Amniotic epithelial cell (primary cell): ENCODE data around the gene ABCD3.
"Not testable (repeated sequence)": the region's sequence is repeated elsewhere in the genome, so short reads cannot be mapped to it uniquely, and the experiment has no call there.

Source experiments
- DNase-seq: peaks from one replicate; pipeline ENCODE4 v3.0.0-alpha.2; 2010; ENCODE audit warnings: low read depth

ABCD3 gene

DNA sequence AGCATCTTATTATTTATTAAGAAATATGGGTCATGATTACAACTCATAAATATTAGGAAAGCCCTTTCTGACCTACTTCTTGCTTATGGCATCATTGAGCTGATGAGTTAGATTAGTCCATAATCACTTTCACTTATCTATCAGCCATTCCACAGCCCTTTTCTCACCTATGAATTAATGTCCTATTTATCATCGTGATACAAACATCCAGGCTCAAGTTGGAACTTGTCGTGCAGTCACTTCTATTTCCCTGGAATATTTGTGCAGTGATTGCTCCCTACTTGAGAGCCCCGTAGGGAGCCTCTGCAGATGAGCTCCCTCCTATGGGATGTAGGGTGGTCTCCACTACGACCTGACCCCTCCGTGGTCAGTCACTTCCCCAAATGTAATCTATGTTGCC is 131.5 kb downstream of the ABCD3 start:
- no peak for DNase-seq

DNA sequence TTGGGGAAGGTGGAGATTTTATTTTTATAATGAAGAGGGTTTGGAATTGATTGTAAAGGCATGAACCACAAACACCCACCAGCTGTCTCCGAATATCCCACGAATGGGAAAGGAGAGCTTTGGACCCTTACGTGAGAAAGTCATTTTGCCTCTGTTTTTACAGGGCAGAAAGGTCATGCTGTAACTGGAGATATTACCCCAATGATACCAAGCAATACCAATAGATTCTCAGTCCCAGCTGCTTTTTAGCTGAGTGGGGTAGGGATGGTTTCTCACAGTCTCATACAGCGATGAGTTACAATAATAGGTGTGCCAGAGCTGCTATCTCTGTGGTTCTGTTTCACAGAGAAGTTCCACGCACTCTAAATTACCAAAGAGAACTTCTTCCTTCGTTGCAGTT is 132.2 kb downstream of the ABCD3 start:
- no peak for DNase-seq

DNA sequence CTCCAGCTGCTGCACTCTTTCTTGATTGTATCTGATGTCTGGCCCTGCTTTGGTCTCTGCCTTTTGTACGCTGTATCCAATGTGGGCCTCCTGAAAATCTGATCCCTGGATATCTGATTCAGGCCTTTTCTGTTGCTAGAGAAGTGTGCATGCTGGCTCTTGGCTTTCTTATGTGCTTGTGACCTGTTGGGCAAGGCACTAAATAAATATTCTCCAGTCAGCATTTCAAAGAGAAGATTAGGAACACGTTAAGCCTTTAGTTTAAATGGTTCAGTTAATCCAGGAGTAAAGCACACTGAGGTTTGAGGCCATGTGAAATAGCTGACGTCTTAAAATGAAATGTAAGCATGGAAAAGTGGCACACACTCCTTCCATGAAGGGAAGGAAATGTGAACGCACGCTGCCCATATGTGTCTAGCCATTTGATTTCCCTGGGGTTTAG is 132.6 kb downstream of the ABCD3 start:
- peak; percentile 89 for DNase-seq

DNA sequence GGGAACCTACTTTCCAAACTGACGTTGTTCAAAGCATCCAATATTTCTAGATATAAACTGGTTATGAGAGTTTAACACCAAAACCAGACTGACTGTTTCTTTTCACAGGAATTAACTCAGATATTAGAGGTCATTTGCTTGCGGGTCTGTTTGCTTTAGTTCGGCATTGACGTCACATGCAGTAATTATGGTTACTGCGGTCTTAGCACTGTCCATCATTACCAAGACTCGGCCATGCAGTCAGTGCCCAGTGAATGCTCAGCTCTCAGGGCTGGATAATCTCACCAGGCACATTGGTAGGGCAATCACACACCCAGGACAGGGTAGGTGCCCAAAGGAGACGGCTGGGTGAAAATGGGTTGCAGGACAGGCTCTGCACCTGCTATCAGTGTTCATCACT is 133.3 kb downstream of the ABCD3 start:
- peak; percentile 59 for DNase-seq

DNA sequence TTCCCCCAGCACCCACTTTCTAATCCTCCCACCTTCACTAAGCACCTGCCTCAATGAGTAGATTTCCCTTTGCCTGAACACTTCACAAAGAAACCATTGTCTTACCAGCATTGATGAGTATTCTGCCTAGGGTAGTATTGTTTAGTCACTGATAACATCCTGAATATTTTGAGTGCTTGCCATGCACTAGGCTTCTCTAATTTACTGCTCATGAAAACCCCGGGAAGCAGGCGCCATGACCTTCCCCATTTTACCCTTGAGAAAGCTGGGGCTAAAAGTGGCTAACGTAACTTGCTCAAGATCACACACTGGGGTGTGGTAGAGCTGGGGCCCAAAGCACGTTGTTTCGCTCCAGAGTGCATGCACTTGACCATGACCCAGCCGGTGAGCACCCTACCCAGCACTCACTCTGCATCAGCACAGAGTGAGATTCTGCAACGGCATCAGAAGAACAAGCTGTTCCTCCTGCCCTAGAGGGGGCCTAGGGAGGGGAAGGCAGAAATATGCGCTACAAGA is 133.9 kb downstream of the ABCD3 start:
- no peak for DNase-seq

DNA sequence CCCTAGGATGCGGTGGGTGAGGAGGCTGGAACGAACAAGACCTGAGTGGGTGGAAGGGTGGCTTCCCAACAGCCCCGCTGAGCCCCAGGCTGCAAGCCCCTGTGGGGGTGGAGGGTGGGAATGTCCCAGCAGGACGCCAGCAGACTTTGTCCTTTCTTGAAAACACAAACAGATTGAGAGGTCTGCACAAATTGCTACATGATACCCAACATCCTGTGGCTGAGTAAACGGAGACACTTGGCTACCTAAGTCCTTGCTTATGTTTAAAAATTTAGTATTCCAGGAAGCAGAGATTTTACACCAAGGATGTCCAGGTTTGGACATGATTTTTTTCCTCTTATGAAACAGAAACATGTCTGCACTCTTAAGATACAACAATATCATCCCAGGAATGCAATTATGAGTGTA is 135.1 kb downstream of the ABCD3 start:
- no peak for DNase-seq

DNA sequence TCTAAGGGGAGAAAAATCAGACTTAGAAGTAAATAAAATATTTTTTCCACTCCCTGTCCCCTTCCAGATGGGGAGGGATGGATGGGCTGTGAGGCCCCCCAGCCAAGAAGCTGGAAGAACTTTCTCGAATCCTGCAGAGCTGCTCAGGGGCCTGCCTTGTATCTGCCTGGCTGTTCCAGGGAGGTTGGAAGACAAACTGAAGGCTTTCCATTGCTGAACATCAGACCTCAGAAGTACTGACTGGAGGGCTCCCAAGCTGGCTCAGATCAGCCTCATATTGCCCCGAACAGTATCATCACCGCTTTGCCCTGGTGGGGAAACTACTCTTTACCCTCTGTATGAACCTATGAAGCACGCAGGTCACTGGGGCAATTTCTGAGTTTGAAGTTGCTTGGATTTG is 135.7 kb downstream of the ABCD3 start:
- no peak for DNase-seq

DNA sequence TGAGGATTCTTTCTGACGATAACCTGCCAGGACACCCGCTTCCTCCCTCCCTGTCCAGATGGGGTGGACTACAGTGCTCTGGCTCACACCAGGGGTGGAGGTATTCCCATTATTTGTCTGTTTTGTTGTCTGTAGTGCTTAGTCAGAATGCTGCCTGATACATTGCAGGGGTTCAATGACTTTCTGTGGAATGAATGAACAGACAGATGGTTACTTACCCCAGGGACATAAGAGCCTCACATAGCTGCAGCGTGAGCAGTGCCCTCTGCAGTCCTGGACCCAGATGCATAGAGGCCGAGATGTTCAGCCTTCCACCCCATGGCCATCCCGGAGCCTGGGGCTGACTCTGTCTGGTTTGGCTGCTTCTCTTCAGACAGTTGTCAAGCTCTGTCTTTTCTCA is 136.4 kb downstream of the ABCD3 start:
- DNase-seq = no peak

DNA sequence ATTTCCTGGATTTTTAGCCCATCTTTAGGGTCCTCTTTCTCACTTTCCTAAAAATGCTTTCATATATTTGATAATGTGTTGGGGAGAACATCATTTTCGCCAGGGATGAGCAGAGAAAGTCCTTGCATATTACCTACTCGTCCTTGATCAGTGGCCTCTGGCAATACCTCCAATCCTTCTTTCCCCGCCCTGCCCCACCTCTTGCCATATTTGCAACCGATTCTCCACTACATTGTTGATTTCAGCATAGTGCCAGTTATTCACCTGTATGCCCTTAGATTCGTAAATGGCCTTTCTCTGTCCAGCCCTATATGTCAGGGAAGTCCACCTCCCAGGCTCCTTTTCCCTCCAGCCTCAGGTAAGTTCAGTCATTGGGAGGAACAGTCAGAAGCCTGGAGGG is 136.9 kb downstream of the ABCD3 start:
- no peak for DNase-seq

DNA sequence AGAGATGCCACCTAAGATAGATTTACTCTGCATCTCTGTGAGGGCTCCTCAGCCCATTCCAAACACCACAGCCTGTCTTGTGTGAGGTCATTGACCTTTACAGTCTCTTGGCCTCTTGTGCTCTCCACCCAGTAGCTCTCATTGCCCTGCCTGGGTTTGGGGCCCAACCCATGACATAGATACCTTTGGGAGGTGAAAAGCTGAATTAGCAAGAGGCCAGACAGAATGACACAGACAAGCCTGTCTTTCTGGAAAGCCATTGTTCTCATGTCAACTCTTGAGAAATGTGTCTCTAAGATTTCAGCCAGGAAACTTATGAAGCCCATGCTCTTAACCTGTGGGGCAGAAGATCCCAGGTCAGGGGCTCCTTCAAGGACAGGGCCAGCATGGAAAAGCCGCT is 141.7 kb downstream of the ABCD3 start:
- DNase-seq = no peak

DNA sequence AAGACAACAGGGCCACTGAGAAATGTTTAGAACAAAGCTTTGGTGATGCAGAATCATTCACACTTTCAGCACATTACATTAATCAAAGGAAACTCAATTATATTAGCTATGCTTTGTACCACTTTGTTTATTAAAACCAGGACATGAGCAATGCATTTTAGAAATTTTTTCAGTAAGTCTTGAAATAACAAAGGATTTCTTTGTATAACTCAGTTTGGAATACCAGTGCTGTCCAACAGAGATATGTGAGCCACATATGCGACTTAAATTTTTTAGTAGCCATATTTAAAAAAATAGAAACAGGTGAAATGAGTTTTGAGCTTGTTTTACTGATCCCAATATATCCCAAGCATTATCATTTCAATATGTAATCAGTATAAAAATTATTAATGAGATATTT is 142.1 kb downstream of the ABCD3 start:
- no peak for DNase-seq

DNA sequence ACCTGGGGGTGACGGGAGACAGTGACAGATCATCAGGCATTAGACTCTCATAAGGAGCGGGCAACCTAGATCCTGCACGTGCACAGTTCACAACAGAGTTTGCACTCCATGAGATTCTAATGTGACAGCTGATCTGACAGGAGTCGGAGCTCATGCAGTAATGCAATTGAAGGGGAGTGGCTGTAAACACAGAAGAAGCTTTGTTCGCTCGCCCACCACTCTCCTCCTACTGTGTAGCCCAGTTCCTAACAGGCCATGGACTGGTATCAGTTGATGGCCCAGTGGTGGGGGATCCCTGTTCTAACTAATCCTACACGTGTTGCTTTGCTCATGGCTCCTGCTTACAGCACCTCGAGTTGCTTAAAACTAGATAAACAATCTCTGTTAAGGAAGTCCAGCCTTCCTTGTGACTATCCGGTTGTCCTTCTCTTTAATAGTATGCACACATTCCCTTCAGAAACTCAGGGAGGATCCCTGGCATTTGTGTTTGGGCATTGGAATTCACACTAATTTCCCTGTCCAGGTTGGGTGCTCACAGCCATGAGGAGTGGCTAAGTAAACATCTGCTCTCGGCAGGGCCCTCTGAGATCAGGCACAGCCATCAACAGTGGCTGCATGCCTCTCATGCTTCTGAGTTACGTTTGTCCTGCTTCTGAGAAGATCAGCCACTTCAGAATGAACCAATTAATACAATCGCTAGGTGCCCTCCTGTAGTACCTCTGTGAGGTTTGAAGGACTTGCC is 144.5 kb downstream of the ABCD3 start:
- no peak for DNase-seq

DNA sequence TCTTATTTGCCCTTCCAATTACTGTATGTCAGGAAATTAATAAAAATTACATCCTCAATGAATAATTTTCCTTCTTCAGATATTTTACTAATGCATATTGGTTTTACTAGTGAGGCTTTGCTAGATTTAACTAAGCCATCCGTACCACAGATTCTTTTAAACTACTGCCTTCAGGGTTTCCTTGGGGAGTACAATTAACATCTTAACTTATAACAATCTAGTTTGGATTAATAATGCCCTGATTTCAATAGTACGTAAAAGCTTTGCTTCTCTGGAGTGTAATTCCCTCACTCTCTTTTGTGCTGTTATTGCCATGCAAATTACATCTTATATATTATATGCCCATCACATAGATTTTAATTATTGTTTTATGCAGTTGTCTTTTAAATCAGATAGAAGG is 147.7 kb downstream of the ABCD3 start:
- no peak for DNase-seq

DNA sequence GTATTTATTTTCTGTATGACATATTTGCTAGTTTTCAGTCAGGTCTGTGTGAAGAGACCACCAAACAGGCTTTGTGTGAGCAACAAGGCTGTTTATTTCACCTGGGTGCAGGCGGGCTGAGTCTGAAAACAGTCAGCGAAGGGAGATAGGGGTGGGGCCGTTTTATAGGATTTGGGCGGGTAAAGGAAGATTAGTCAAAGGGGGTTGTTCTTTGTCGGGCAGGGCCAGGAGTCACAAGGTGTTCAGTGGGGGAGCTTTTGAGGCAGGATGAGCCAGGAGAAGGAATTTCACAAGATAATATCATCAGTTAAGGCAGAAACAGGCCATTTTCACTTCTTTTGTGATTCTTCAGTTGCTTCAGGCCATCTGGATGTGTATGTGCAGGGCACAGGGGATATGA is 148.2 kb downstream of the ABCD3 start:
- DNase-seq = not testable (repeated sequence)

DNA sequence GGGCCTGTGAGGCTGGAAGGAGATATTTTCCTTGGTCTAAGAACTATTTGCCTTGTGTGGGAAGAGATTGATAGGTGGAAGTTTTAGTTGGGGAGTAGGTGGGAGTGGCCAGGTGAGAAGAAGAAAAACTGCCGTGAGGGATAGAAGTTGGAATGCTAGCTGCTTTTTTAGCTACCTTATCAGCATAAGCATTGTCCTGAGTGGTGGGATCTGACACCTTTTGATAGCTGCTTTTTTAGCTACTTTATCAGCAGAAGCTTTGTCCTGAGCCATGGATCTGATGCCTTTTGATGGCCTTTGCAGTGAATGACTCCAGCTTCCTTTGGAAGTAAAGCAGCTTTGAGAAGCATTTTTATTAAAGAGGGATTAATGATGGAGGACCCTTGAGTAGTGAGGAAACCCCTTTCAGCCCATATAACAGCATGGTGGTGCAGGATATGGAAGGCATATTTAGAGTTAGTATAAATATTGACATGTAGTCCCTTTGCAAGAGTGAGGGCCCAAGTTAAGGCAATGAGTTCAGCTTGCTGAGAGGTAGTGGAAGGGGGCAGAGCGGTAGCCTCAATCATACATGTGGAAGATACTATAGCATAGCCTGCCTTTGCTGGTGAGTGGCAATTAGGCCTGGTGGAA is 149.9 kb downstream of the ABCD3 start:
- not testable (repeated sequence) for DNase-seq
